ENCODE results near the gene NGFR.
"Not testable (repeated sequence)": the region's sequence is repeated elsewhere in the genome, so short reads cannot be mapped to it uniquely, and the experiment has no call there.

NGFR gene

DNA sequence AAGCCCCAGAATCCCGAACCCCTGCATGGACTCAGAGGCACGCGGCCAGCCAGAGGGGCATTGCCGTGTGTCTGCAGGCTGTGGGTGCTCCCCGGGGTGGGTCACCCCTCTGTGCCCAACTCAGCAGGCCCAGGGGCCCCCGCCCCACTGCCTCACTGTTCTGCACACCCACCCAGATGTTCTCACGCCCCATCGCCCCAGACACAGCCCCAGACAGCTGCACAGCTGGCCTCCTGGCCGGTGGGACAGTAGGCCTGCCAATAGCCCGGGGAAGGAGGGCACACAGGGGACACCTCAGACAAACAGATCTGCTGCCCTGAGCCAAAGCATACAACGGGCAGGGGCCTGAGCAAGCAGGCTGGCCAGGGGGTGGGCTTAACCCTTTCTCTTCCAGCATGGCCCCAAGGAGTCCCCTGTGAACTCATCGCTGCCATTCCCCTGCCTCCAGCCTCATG is 53.0 kb downstream of the NGFR start:
- TF ChIP-seq, protein P1, sequence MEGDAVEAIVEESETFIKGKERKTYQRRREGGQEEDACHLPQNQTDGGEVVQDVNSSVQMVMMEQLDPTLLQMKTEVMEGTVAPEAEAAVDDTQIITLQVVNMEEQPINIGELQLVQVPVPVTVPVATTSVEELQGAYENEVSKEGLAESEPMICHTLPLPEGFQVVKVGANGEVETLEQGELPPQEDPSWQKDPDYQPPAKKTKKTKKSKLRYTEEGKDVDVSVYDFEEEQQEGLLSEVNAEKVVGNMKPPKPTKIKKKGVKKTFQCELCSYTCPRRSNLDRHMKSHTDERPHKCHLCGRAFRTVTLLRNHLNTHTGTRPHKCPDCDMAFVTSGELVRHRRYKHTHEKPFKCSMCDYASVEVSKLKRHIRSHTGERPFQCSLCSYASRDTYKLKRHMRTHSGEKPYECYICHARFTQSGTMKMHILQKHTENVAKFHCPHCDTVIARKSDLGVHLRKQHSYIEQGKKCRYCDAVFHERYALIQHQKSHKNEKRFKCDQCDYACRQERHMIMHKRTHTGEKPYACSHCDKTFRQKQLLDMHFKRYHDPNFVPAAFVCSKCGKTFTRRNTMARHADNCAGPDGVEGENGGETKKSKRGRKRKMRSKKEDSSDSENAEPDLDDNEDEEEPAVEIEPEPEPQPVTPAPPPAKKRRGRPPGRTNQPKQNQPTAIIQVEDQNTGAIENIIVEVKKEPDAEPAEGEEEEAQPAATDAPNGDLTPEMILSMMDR (IDR thresholded peaks at IDR 0.05; ENCODE audit: low read depth, low read length, missing control alignments) = no peak
- H3K27ac ChIP-seq = no peak overlapping the region
- DNase-seq = no peak
- no peaks in the 10 kb centered on the region for H3K36me3 ChIP-seq (replicated peaks)
- in situ Hi-C loops (cut with HindIII; ENCODE audit: low pct_ligation_motif_present, low sequenced_read_pairs) = no loop called here
- peaks cover 9% of the 10 kb centered on the region for H3K27me3 ChIP-seq (replicated peaks)
- H3K4me3 ChIP-seq (ENCODE audit: low read depth, low read length) = no peak overlapping the region

DNA sequence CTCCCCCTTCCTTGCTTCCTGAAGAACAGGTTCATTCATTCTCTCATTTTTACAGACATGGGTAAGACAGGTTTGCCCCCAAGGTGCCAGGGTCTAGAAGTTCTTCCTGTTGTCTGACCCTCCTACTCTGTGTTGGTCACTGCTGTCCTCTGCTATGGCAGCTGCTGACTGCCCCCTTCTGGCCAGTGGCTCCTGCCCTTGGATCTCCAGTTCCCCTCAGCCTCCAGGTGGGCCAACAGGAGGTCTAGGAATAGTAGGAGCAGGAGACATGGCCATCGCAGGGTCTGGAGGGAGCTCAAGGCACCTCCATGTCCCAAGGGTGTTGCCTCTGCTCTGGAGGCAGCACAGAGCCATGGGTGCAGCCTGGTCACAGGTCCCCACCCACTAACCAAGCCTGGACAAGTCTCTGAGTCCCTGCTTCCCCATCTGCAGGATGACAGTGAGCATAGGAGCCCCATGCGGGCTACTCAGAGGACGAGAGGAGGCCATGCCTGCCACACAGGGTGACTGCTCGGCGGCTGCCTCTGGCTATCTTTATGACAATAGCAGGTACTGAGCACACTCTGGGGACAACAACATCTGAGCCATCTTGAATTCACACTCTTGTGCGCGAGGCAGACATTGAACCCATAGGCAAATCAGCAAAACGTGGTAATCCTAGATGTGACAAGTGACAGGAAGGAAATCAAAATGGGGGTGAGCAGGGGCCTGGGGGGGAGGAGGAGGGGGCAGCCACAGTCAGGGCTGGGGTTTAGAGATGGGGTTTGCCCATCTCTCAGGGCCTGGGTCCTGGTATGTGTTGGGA is 53.6 kb downstream of the NGFR start:
- no peak overlapping the region for H3K4me3 ChIP-seq (ENCODE audit: low read depth, low read length)
- no peaks in the 10 kb centered on the region for H3K36me3 ChIP-seq (replicated peaks)
- H3K27me3 ChIP-seq (replicated peaks) = peaks cover 9% of the 10 kb centered on the region
- peak; percentile 39 for DNase-seq
- in situ Hi-C loops (cut with HindIII; ENCODE audit: low pct_ligation_motif_present, low sequenced_read_pairs) = no loop called here
- TF ChIP-seq, protein P1 (IDR thresholded peaks at IDR 0.05; ENCODE audit: low read depth, low read length, missing control alignments) = peak; percentile 84
- H3K27ac ChIP-seq = no peak overlapping the region

DNA sequence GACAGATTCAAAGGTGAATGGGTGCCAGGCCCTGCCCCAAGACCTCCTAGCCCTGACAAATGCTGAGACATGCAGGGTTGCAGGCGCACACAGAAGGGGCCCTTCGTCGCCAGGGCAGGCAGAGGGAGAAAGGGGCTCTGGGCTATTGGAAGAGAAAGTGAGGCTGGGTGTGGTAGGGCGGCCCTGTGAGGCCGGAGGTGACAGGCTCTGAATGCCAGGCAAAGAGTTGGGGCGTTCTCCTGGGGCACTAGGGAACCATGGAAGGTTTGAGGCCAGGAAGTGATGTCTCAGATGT is 54.2 kb downstream of the NGFR start:
- in situ Hi-C loops (cut with HindIII; ENCODE audit: low pct_ligation_motif_present, low sequenced_read_pairs) = no loop called here
- Histone ChIP-seq H3K27ac (no peak overlapping the region), H3K4me3 (ENCODE audit: low read depth, low read length) (no peak overlapping the region), H3K27me3 (replicated peaks) (peaks cover 9% of the 10 kb centered on the region), H3K36me3 (replicated peaks) (no peaks in the 10 kb centered on the region)
- DNase-seq = no peak
- TF ChIP-seq, protein P1 (IDR thresholded peaks at IDR 0.05; ENCODE audit: low read depth, low read length, missing control alignments) = no peak

DNA sequence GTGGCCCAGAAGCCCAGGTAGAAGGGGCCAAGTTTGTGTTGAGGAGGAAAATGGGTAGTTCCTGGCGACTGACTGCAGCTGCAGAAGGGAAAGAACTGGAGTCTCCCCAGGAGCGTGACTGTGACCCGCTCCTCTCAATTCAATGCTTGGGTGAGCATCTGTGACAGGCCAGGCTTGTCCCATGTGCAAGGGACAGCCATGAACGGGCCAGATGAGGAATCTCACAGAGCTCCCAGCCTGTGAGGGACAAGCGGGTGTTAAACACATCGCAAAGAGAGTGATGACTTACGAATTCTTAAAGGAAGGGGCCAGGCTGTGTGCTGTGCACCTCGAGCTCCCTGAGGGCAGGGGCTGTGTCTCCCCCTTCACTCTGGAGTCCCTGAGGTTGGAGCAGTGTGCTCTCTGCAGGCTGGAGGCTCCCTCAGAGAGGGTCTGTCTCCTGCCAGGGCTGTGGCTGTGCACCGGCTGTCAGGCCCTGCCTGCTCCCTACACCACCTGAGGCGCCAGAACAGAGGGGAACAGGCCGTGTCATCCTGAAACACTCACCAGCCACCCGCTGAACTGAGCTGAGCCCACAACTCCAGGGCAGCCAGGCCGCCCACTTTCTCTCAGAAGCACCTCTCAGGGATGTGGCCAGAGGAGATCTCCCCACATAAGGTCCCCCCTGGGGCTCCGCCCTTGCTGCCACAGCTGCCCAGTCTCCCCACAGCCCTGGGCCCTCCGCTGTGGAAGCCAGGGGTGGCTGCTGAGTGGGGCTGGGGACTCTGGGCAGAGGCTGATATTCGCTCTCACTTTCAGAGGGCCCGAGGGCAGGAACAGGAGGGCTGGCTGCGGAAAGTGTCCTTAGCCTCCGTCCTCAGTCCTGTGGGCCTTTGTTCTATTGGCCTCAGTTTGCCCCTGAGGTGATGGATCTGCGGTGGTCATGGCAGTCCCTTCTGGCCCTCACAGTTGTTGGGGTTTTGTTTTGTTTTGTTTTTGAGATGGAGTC is 54.9 kb downstream of the NGFR start:
- TF ChIP-seq, protein P1 (IDR thresholded peaks at IDR 0.05; ENCODE audit: low read depth, low read length, missing control alignments) = no peak
- H3K27me3 ChIP-seq (replicated peaks) = peaks cover 9% of the 10 kb centered on the region
- H3K27ac ChIP-seq = no peak overlapping the region
- in situ Hi-C loops (cut with HindIII; ENCODE audit: low pct_ligation_motif_present, low sequenced_read_pairs) = no loop called here
- no peak overlapping the region for H3K4me3 ChIP-seq (ENCODE audit: low read depth, low read length)
- DNase-seq = no peak
- no peaks in the 10 kb centered on the region for H3K36me3 ChIP-seq (replicated peaks)

DNA sequence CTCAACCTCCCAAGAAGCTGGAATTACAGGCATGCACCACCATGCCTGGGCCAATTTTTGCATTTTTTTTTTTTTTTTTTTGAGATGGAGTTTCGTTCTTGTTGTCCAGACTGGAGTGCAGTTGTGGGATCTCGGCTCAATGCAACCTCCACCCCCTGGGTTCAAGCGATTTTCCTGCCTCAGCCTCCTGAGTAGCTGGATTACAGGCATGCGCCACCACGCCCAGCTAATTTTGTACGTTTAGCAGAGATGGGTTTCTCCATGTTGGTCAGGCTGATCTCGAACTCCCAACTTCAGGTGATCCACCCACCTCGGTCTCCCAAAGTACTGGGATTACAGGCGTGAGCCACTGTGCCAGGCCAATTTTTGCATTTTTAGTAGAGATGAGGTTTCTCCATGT is 55.7 kb downstream of the NGFR start:
- in situ Hi-C loops (cut with HindIII; ENCODE audit: low pct_ligation_motif_present, low sequenced_read_pairs); H3K27ac ChIP-seq: not testable (repeated sequence)

More for the DNA sequence above, 55.7 kb downstream of the NGFR start:
- not testable (repeated sequence) for H3K27me3 ChIP-seq (replicated peaks); H3K36me3 ChIP-seq (replicated peaks); H3K4me3 ChIP-seq (ENCODE audit: low read depth, low read length); DNase-seq

Data from brain microvascular endothelial cell (primary cell).